K562 (cell line): ENCODE results near the gene DCAF15. TPM values are rescaled to one million over a fixed set of nuclear protein-coding genes. Genes with fewer than 3 reads are reported as not detected.
A peak's percentile ranks its signal among the peaks of the same experiment; 100 is the strongest.

ENCODE experiments used
- ARHGAP35 ChIP-seq: fragments of 450-650 bp; IDR thresholded peaks from 2 replicates; pipeline ENCODE4 v1.6.1; 2018; ENCODE audit not compliant: partially characterized antibody
- CREM ChIP-seq: IDR thresholded peaks from 2 replicates; pipeline ENCODE4 v1.6.1; 2014; ENCODE audit warnings: antibody characterized with exemption, low read depth
- ESRRA ChIP-seq: fragments of 450-650 bp; IDR thresholded peaks from 2 replicates; pipeline ENCODE4 v1.6.1; 2014; ENCODE audit warnings: low read depth, mild to moderate bottlenecking, moderate library complexity, borderline replicate concordance
- FOXK1 ChIP-seq: sonication (generic); formaldehyde crosslinking; IDR thresholded peaks from 2 replicates; pipeline ENCODE4 v1.8.0; 2022; ENCODE audit warnings: missing genetic modification reagents, mild to moderate bottlenecking, borderline replicate concordance
- GTF2A2 ChIP-seq: IDR thresholded peaks from 2 replicates; pipeline ENCODE4 v1.6.1; 2016; ENCODE audit warnings: mild to moderate bottlenecking, missing genetic modification characterization, missing compliant biosample characterization
- HDAC2 ChIP-seq: fragments of 450-650 bp; IDR thresholded peaks from 2 replicates; pipeline ENCODE4 v1.6.1; 2016; ENCODE audit warnings: mild to moderate bottlenecking
- ILK ChIP-seq: fragments of 450-650 bp; IDR thresholded peaks from 2 replicates; pipeline ENCODE4 v1.6.1; 2016; ENCODE audit warnings: missing genetic modification characterization, low read depth, mild to moderate bottlenecking, missing compliant biosample characterization, moderate library complexity, borderline replicate concordance
- JUND ChIP-seq, 2 experiments: IDR thresholded peaks; 2 replicates in 1 of 2; 3 replicates in 1 of 2; pipeline ENCODE4 v1.6.1; 2011; ENCODE audit warnings: borderline replicate concordance in 2 of 2, low read depth in 2 of 2, low read length in 2 of 2, improper control_type of control experiment in 1 of 2, missing biosample characterization in 1 of 2, missing genetic modification characterization in 1 of 2, missing genetic modification reagents in 1 of 2
- MAFF ChIP-seq: IDR thresholded peaks from 2 replicates; pipeline ENCODE4 v1.6.1; 2012; ENCODE audit warnings: low read length, improper control_type of control experiment
- MYC ChIP-seq, 2 experiments: fragments of 250-450 bp in 1 of 2; sonication (Bioruptor Pico) in 1 of 2; IDR thresholded peaks; 2 replicates each; pipeline versions ENCODE4 v1.5.1 to v1.6.1; 2012 to 2021; ENCODE audit warnings: low read depth in 2 of 2, borderline replicate concordance in 1 of 2, improper control_type of control experiment in 1 of 2, low read length in 1 of 2, mild to moderate bottlenecking in 1 of 2, moderate library complexity in 1 of 2
- NCOA1 ChIP-seq: fragments of 450-650 bp; IDR thresholded peaks from 2 replicates; pipeline ENCODE4 v1.6.1; 2016; ENCODE audit warnings: low read depth
- NELFE ChIP-seq: IDR thresholded peaks from 2 replicates; pipeline ENCODE4 v1.6.1; 2011; ENCODE audit warnings: mild to moderate bottlenecking; ENCODE audit not compliant: insufficient read depth, insufficient read length
- NR1H2 ChIP-seq: sonication (generic); formaldehyde crosslinking; IDR thresholded peaks from 2 replicates; pipeline ENCODE4 v1.4.0; 2020; ENCODE audit warnings: mild to moderate bottlenecking, missing genetic modification reagents
- NR2C1 ChIP-seq, 2 experiments: fragments of 450-650 bp; IDR thresholded peaks; 2 replicates each; pipeline ENCODE4 v1.6.1; 2017; ENCODE audit warnings: mild to moderate bottlenecking in 2 of 2, antibody characterized with exemption in 1 of 2, inconsistent platforms in 1 of 2, missing compliant biosample characterization in 1 of 2, missing genetic modification characterization in 1 of 2
- OTX1 ChIP-seq: fragments of 450-650 bp; formaldehyde crosslinking; IDR thresholded peaks from 2 replicates; pipeline ENCODE4 v1.4.0; 2022; ENCODE audit warnings: mild to moderate bottlenecking
- PREB ChIP-seq: sonication (generic); formaldehyde crosslinking; IDR thresholded peaks from 2 replicates; pipeline ENCODE4 v1.8.1; 2023; ENCODE audit warnings: mild to moderate bottlenecking, missing genetic modification reagents
- PTTG1 ChIP-seq: fragments of 450-650 bp; IDR thresholded peaks from 2 replicates; pipeline ENCODE4 v1.6.1; 2016; ENCODE audit warnings: low read depth, mild to moderate bottlenecking, missing genetic modification characterization, missing compliant biosample characterization
- TEAD1 ChIP-seq, 2 experiments: fragments of 450-650 bp in 1 of 2; sonication (generic) in 1 of 2; formaldehyde crosslinking; IDR thresholded peaks; 2 replicates each; pipeline versions ENCODE4 v1.4.0 to v1.8.0; 2020 to 2022; ENCODE audit warnings: mild to moderate bottlenecking in 2 of 2, missing genetic modification reagents in 1 of 2
- TRIM28 ChIP-seq: fragments of 450-650 bp; IDR thresholded peaks from 2 replicates; pipeline ENCODE4 v1.6.1; 2017
- ZC3H4 ChIP-seq: sonication (generic); formaldehyde crosslinking; IDR thresholded peaks from 2 replicates; pipeline ENCODE4 v1.9.0; 2021; ENCODE audit warnings: missing genetic modification reagents, borderline replicate concordance
- ZNF140 ChIP-seq: fragments of 250-450 bp; sonication (Bioruptor Pico); IDR thresholded peaks from 2 replicates; pipeline ENCODE4 v1.8.0; 2021; ENCODE audit warnings: moderate library complexity, mild to moderate bottlenecking, inconsistent platforms
- ZNF24 ChIP-seq: fragments of 450-650 bp; IDR thresholded peaks from 2 replicates; pipeline ENCODE4 v1.6.1; 2016
- polyA plus RNA-seq, 8 experiments: library from polyadenylated mRNA; depleted of rRNA in 4 of 8; stranded (reverse) in 5 of 8; unstranded in 3 of 8; fragments of >200 nt; fragmentation: Nextera tagmentation in 2 of 8; fragmentation: Illumina TruSeq in 1 of 8; extraction: Ambion mirVana in 2 of 8; extraction: Trizol in 1 of 8; gene quantifications; 2 replicates each; pipeline versions ENCODE4 v1.2.1 to v1.2.3, GENCODE V29; 2011 to 2014; ENCODE audit warnings: inconsistent platforms in 1 of 8, missing spikeins in 1 of 8
- total RNA-seq, 7 experiments: library from RNA; depleted of rRNA in 6 of 7; stranded (reverse); fragments of >200 nt in 6 of 7; fragmentation: Illumina TruSeq in 2 of 7; extraction: Trizol in 2 of 7; gene quantifications; 2 replicates each; pipeline versions ENCODE4 v1.2.1 to v1.2.3, GENCODE V29; 2011 to 2021; ENCODE audit warnings: low replicate concordance in 1 of 7
- TF ChIP-seq, protein P1 (sequence below): fragments of 450-650 bp; IDR thresholded peaks from 2 replicates; pipeline ENCODE4 v1.6.1; 2016; ENCODE audit warnings: borderline replicate concordance
- TF ChIP-seq, protein P2 (sequence below): fragments of 450-650 bp; conservative IDR thresholded peaks from 2 replicates; pipeline ENCODE4 v1.6.1; 2016; ENCODE audit warnings: missing genetic modification characterization, low read depth, mild to moderate bottlenecking, missing compliant biosample characterization, moderate library complexity

DCAF15 gene
- total and polyA plus RNA-seq, 9 of the 15 experiments (the other 6 are each of a cell fraction or from before 2014, with no cell fraction given), result 0.17 to 68.5 (median 27.7) TPM

GRCh38 chr19:14005349-14006084 is 53.2 kb downstream of the DCAF15 start (continued):
- TF ChIP-seq, protein P1, sequence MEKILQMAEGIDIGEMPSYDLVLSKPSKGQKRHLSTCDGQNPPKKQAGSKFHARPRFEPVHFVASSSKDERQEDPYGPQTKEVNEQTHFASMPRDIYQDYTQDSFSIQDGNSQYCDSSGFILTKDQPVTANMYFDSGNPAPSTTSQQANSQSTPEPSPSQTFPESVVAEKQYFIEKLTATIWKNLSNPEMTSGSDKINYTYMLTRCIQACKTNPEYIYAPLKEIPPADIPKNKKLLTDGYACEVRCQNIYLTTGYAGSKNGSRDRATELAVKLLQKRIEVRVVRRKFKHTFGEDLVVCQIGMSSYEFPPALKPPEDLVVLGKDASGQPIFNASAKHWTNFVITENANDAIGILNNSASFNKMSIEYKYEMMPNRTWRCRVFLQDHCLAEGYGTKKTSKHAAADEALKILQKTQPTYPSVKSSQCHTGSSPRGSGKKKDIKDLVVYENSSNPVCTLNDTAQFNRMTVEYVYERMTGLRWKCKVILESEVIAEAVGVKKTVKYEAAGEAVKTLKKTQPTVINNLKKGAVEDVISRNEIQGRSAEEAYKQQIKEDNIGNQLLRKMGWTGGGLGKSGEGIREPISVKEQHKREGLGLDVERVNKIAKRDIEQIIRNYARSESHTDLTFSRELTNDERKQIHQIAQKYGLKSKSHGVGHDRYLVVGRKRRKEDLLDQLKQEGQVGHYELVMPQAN, result peak; percentile 35
- TF ChIP-seq, protein P2, sequence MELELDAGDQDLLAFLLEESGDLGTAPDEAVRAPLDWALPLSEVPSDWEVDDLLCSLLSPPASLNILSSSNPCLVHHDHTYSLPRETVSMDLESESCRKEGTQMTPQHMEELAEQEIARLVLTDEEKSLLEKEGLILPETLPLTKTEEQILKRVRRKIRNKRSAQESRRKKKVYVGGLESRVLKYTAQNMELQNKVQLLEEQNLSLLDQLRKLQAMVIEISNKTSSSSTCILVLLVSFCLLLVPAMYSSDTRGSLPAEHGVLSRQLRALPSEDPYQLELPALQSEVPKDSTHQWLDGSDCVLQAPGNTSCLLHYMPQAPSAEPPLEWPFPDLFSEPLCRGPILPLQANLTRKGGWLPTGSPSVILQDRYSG (tag), result no peak
- TF ChIP-seq TEAD1 (CRISPR knock-in tag; IDR thresholded peaks at IDR 0.05), result peak; percentile 58 to 75; a peak in 3 of 4 replicates
- no peak for TF ChIP-seq ZNF140 (CRISPR knock-in tag)
- no peak for TF ChIP-seq MAFF
- peak; percentile 70 for TF ChIP-seq ZNF24
- TF ChIP-seq TRIM28, result peak; percentile 65; the same call in 1 of the 2 replicates
- peak; percentile 92 for TF ChIP-seq GTF2A2
- TF ChIP-seq PREB (CRISPR knock-in tag), result peak; percentile 89; the same call in 1 of the 2 replicates
- no peak for TF ChIP-seq JUND (IDR thresholded peaks at IDR 0.05; ENCODE audit: borderline replicate concordance, low read depth, low read length)
- TF ChIP-seq JUND (tag; IDR thresholded peaks at IDR 0.05; ENCODE audit: borderline replicate concordance, low read depth, low read length), result peak; percentile 60; the same call in 2 of the 3 replicates
- 0 out of 2 replicates have a peak, but pooled peaks have one; percentile 40 for TF ChIP-seq NCOA1
- TF ChIP-seq MYC (IDR thresholded peaks at IDR 0.05; ENCODE audit: low read depth, low read length), result 0 out of 2 replicates have a peak, but pooled peaks have one; percentile 13
- no peak for TF ChIP-seq MYC (CRISPR knock-in tag; IDR thresholded peaks at IDR 0.05; ENCODE audit: borderline replicate concordance, low read depth)
- TF ChIP-seq CREM, result peak; percentile 41; the same call in 1 of the 2 replicates
- TF ChIP-seq ILK (tag), result no peak
- no peak for TF ChIP-seq NR1H2 (CRISPR knock-in tag)
- TF ChIP-seq HDAC2, result peak; percentile 100
- TF ChIP-seq ESRRA, result peak; percentile 84; the same call in 1 of the 2 replicates
- no peak for TF ChIP-seq PTTG1 (tag)
- peak; percentile 76; the same call in 1 of the 2 replicates for TF ChIP-seq FOXK1 (CRISPR knock-in tag)
- no peak for TF ChIP-seq NELFE
- TF ChIP-seq ARHGAP35, result peak; percentile 63
- no peak for TF ChIP-seq NR2C1 (IDR thresholded peaks at IDR 0.05)
- 0 out of 2 replicates have a peak, but pooled peaks have one; percentile 11 for TF ChIP-seq NR2C1 (tag; IDR thresholded peaks at IDR 0.05)
- no peak for TF ChIP-seq ZC3H4 (CRISPR knock-in tag)
- 0 out of 2 replicates have a peak, but pooled peaks have one; percentile 2 for TF ChIP-seq OTX1 (CRISPR knock-in tag)
